OCI-LY3 (cell line): ENCODE measurements around the gene THRB.

Experiments used
- EZH2phosphoT487 ChIP-seq: fragments of 200-600 bp; shearing (Covaris generic); IDR thresholded peaks from 2 replicates; pipeline ENCODE4 v1.6.1; 2018; ENCODE audit warnings: antibody characterized with exemption, mixed run types, low read depth
- TF ChIP-seq, protein P1 (sequence below): fragments of 200-600, 300-600 bp; sonication (generic); IDR thresholded peaks from 2 replicates; pipeline ENCODE4 v1.5.1; 2014; ENCODE audit warnings: antibody characterized with exemption, low read length, low read depth

DNA sequence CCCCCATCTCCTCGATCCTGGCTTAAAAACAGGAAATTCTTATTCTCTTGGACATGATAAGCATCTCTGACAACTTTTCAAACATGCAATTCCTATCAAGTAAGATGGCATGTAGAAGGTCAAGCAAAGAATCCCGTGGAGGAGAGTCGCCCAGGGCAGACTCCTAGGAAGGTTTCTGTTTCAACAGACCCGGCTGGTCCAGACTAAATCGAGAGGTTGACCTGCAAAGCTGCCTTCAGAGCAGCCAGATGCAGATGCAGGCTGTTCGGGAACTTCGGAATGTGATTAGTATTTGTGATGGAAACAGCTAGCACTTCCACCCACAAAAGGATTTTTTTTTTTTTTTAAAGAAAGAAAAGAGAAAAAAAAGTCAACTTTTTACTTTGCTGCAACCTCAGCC is 332.8 kb downstream of the THRB start:
- TF ChIP-seq, protein P1, sequence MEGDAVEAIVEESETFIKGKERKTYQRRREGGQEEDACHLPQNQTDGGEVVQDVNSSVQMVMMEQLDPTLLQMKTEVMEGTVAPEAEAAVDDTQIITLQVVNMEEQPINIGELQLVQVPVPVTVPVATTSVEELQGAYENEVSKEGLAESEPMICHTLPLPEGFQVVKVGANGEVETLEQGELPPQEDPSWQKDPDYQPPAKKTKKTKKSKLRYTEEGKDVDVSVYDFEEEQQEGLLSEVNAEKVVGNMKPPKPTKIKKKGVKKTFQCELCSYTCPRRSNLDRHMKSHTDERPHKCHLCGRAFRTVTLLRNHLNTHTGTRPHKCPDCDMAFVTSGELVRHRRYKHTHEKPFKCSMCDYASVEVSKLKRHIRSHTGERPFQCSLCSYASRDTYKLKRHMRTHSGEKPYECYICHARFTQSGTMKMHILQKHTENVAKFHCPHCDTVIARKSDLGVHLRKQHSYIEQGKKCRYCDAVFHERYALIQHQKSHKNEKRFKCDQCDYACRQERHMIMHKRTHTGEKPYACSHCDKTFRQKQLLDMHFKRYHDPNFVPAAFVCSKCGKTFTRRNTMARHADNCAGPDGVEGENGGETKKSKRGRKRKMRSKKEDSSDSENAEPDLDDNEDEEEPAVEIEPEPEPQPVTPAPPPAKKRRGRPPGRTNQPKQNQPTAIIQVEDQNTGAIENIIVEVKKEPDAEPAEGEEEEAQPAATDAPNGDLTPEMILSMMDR: no peak
- TF ChIP-seq EZH2phosphoT487: no peak
